ENCODE results near the gene SLC35E3. TPM values are rescaled to one million over a fixed set of nuclear protein-coding genes. Genes with fewer than 3 reads are reported as not detected.

Gene SLC35E3
- total and polyA plus RNA-seq, 2 experiments from 2014 or later: 5.5 to 13.8 TPM

- Histone ChIP-seq H3K4me2 (no peak overlapping the region), H3K27ac (ENCODE audit: low read depth) (no peak overlapping the region), H3K27me3 (ENCODE audit: insufficient read depth) (no peaks in the 10 kb centered on the region), H4K20me1 (replicated peaks; ENCODE audit: insufficient read depth) (peaks cover 4% of the 10 kb centered on the region; the same call in 1 of the 2 replicates), H3K9me2 (ENCODE audit: insufficient read depth) (no peaks in the 10 kb centered on the region), H3K79me2 (replicated peaks; ENCODE audit: insufficient read depth) (peaks cover 15% of the 10 kb centered on the region), H3K4me3 (no peak overlapping the region), H3F3A (replicated peaks; ENCODE audit: low read depth) (no peaks in the 10 kb centered on the region), H2AFZ (no peak overlapping the region), H3K4me1 (ENCODE audit: insufficient read depth) (peaks cover 8% of the 10 kb centered on the region; the same call in 1 of the 2 replicates), H3K36me3 (ENCODE audit: insufficient read depth) (peaks cover 20% of the 10 kb centered on the region)
- DNase-seq (ENCODE audit: low spot score) (no peak), ATAC-seq (no peak)
- Mint-ChIP-seq H3K27ac (no peak overlapping the region), H3K9me3 (no peaks in the 10 kb centered on the region), H3K27me3 (ENCODE audit: insufficient read depth, low read depth, poor library complexity) (peaks cover 4% of the 10 kb centered on the region), H3K4me1 (peaks cover 9% of the 10 kb centered on the region; the same call in 2 of the 3 replicates), H3K4me3 (no peak overlapping the region), H3K36me3 (ENCODE audit: low read depth) (peaks cover 35% of the 10 kb centered on the region)
- TF ChIP-seq ZNF462 (CRISPR knock-in tag; IDR thresholded peaks at IDR 0.05) (no peak), ZNF331 (CRISPR knock-in tag; IDR thresholded peaks at IDR 0.05; ENCODE audit: low read depth) (no peak), NANOG (IDR thresholded peaks at IDR 0.05; ENCODE audit: borderline replicate concordance) (no peak), CREB1 (CRISPR knock-in tag; IDR thresholded peaks at IDR 0.05; ENCODE audit: low read depth) (no peak), ZNF114 (CRISPR knock-in tag; IDR thresholded peaks at IDR 0.05) (no peak), ETS1 (IDR thresholded peaks at IDR 0.05) (no peak), STAT1 (IDR thresholded peaks at IDR 0.05; ENCODE audit: unreplicated experiment) (no peak)
Observed at GRCh38 chr12:68750506-68750905, 4.5 kb downstream of the SLC35E3 start.

Data from GM23338 (cell line).